ENCODE measurements around the gene TMEM139.

The TMEM139 gene

DNA sequence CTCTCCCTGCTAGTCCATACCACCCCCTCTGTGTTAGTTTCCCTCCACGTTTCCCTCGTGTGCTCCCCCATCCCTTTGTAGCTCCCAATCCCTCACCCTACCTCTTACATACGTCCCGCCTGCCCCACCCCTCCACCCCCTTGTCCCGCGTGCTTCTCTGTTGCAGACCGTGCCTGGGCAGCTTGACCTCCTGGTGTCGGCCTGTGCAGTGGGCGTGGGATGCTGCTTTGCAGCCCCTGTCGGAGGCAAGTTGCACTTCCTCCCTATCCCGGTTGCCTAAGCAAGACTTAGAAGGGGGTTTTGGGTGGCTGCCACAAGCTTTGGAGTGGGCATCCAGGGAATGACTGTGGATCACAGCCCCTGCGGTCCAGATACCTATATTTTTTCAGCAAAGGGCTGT is 38.9 kb downstream of the TMEM139 start:
- peak; percentile 69 for DNase-seq (ENCODE audit: low spot score)

DNA sequence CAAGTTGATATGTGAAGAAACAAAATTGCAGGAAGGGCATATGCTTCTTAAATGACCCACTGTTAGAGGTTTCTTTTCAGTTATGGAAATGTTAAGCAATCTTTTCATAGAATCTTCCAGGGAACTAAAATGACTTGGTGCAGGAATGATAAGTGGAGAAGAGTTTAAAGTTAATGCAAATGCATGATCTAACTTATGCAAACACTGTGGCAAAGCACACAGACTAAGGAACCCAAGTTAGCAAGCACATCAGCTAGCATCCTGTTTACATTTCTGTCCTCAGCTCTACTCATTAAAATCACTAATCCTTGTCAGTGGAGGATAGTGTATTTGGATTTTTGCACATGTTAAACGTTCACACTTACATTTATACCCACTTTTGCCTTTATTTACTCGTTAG is 40.5 kb downstream of the TMEM139 start:
- no peak for DNase-seq (ENCODE audit: low spot score)

DNA sequence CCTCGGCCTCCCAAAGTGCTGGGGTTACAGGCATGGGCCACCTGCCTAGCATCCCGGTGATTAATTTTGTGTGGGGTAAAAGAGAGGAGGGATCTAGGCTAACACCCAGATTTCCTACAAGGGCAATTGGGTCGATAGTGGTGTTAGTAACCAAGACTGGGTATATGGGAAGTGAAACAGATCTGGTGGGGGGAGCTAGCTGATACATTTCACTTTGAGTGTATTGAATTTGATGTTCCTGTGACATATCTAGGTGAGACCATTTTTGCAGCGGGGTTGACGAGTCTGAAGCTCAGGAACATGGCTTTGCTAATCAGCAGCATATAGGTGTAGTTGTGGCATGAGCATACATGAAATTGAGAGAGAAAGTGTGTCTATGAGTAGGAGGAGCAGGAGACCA is 43.1 kb downstream of the TMEM139 start:
- no peak for DNase-seq (ENCODE audit: low spot score)

- no peak for DNase-seq (ENCODE audit: low spot score)
These were observed 44.9 kb downstream of the TMEM139 start for GRCh38 chr7:143329471-143330170.

DNA sequence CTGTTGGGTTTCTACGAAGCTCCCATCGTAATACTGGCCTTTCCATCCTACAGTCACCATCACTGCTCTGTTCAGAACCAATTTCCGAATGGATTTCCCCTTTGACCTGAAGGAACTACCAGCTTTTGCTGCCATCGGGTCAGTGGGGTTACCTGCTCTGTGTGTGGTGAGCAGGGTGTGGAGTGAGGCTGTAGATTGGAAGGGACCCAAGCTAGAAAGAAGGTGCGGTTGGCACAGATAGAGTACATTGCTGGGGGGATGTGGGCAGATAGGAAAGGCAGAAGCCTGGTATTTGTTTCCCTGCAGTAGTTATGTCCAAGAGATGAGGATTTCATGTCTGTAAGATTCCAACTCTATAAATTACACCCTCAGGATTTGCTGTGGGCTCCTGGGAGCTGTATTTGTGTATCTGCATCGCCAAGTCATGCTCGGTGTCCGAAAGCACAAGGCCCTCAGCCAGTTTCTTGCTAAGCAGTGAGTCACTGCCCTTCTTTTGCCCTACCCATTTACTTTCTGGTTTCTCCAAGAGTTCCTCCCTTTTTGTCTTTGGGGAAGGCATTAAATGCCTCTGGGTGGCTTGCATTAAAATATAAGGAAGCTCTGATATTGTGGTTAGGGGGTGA is 46.5 kb downstream of the TMEM139 start:
- no peak for DNase-seq (ENCODE audit: low spot score)

GRCh38 chr7:143334244-143334643 is 49.5 kb downstream of the TMEM139 start:
- no peak for DNase-seq (ENCODE audit: low spot score)

- no peak for DNase-seq (ENCODE audit: low spot score)
These were observed 52.5 kb downstream of the TMEM139 start for GRCh38 chr7:143337216-143337615.

Small RNAs within 50 kb of the gene (small RNA-seq; reads per million reads assigned to genes)
- gene RN7SL481P: 0 to 0.03 reads per million in 2 experiments
- 0 to 0.04 reads per million in 2 experiments for gene RN7SL535P

All from SK-N-DZ (cell line).